Left ventricle myocardium inferior (tissue), 1 donor: ENCODE data around the gene ZBTB45. TPM values are rescaled to one million over a fixed set of nuclear protein-coding genes. Genes with fewer than 3 reads are reported as not detected.

ENCODE experiments used
- DNase-seq: peaks from one replicate; pipeline ENCODE4 v3.0.0-alpha.2; 2020
- H3K27ac ChIP-seq: fragments of 200-600 bp; replicated peaks from 2 replicates; pipeline ENCODE4 v1.8.0; 2021
- H3K27me3 ChIP-seq: fragments of 200-600 bp; 2 replicates; pipeline ENCODE4 v1.8.0; 2021; ENCODE audit warnings: low read depth
- H3K36me3 ChIP-seq: fragments of 200-600 bp; 2 replicates; pipeline ENCODE4 v1.8.0; 2021
- H3K4me1 ChIP-seq: fragments of 200-600 bp; 2 replicates; pipeline ENCODE4 v1.8.0; 2021
- H3K4me3 ChIP-seq: fragments of 200-600 bp; 2 replicates; pipeline ENCODE4 v1.8.0; 2021; ENCODE audit warnings: mild to moderate bottlenecking, moderate library complexity
- H3K9me3 ChIP-seq: fragments of 200-600 bp; replicated peaks from 2 replicates; pipeline ENCODE4 v1.8.0; 2021
- intact Hi-C: fragments of 100-400 bp; cut with micrococcal nuclease; formaldehyde crosslinking; loops from one replicate; pipeline ENCODE4 v1.11.0; 2022
- total RNA-seq: library from RNA; stranded (reverse); fragmentation: NEBNext Ultra II Directional; extraction: Animal tissue kit (Norgen Biotek cat#: 25700); gene quantifications from one replicate; pipeline ENCODE4 v1.2.1, GENCODE V29; 2021
- TF ChIP-seq, protein P1 (sequence below): fragments of 200-600 bp; IDR thresholded peaks from 2 replicates; pipeline ENCODE4 v1.8.0; 2021; ENCODE audit warnings: antibody characterized with exemption, mild to moderate bottlenecking, borderline replicate concordance
- donor health status: DM: no; HTN: yes; CAD: no; lungs with severe emphysema.

ZBTB45 gene
- total RNA-seq, 1 donor from 2014 or later = 10.2 TPM

DNA sequence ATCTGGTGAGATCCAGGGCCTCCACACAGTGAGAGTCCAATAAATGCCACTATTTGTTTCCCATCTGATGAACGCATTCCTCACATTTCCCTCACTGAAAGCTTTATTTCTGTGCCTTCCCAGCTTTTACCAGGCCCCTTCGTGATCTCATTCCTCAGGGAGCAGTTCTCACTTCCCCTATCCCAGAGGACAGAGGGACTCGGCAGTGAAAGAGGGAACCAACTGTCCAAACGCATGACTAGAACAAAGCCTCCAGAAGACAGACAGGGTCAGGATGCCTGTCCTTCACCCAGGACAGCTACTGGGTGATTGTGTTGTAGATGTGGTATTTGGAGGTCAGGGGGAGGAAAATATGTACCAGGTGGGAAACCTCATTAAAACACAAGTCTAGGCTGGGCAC is 2.0 kb upstream of the ZBTB45 start:
- Histone ChIP-seq H3K27ac (no peak overlapping the region), H3K27me3 (no peaks in the 10 kb centered on the region), H3K9me3 (no peaks in the 10 kb centered on the region), H3K4me3 (no peak overlapping the region), H3K4me1 (peaks cover 40% of the 10 kb centered on the region), H3K36me3 (peaks cover 9% of the 10 kb centered on the region)
- TF ChIP-seq, protein P1, sequence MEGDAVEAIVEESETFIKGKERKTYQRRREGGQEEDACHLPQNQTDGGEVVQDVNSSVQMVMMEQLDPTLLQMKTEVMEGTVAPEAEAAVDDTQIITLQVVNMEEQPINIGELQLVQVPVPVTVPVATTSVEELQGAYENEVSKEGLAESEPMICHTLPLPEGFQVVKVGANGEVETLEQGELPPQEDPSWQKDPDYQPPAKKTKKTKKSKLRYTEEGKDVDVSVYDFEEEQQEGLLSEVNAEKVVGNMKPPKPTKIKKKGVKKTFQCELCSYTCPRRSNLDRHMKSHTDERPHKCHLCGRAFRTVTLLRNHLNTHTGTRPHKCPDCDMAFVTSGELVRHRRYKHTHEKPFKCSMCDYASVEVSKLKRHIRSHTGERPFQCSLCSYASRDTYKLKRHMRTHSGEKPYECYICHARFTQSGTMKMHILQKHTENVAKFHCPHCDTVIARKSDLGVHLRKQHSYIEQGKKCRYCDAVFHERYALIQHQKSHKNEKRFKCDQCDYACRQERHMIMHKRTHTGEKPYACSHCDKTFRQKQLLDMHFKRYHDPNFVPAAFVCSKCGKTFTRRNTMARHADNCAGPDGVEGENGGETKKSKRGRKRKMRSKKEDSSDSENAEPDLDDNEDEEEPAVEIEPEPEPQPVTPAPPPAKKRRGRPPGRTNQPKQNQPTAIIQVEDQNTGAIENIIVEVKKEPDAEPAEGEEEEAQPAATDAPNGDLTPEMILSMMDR = no peak
- intact Hi-C loops = no loop called here
- no peak for DNase-seq

DNA sequence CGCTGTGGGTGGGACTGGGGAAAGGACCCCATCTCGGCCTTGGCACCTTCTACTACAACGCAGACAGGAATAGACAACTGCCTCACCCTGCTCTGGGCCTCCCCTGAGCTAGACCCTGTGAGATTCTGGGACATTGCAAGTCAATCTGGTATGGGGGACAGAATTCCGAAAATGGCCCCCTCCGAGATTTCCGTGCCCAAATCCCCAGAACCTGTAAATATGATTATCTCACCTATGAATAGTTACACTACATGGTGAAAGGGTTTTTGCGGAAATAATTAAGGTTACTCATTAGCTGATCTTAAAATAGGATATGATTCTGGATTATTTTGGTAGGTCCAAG is 618 bp upstream of the ZBTB45 start:
- peaks cover 54% of the 10 kb centered on the region for H3K4me1 ChIP-seq

DNA sequence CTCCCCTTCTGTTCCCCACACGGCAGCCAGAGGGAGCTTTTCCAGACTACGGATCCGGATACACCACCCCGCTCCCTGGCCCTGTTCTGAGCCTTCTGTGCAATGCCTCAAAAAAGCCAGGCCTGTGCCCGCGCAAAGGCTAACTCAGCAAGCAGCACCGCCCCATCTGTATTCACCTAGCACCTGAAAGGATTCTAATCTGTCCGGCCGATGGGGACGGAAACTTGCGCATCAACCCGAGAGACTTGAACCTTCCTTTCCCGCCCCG is 589 bp downstream of the ZBTB45 start:
- peak overlapping the region; percentile 92 for H3K4me3 ChIP-seq
- H3K9me3 ChIP-seq = no peaks in the 10 kb centered on the region
- TF ChIP-seq, protein P1 = peak; percentile 73
- peaks cover 66% of the 10 kb centered on the region for H3K4me1 ChIP-seq
- H3K27me3 ChIP-seq = no peaks in the 10 kb centered on the region
- H3K36me3 ChIP-seq = peaks cover 23% of the 10 kb centered on the region
- peak; percentile 58 for DNase-seq
- intact Hi-C loops = no loop called here
- peak overlapping the region; percentile 97 for H3K27ac ChIP-seq

More for the DNA sequence above, 618 bp upstream of the ZBTB45 start:
- no peaks in the 10 kb centered on the region for H3K9me3 ChIP-seq
- peak overlapping the region; percentile 97 for H3K27ac ChIP-seq
- peak overlapping the region; percentile 92 for H3K4me3 ChIP-seq
- DNase-seq = no peak
- intact Hi-C loops = no loop called here
- no peaks in the 10 kb centered on the region for H3K27me3 ChIP-seq
- TF ChIP-seq, protein P1 = no peak
- peaks cover 23% of the 10 kb centered on the region for H3K36me3 ChIP-seq

DNA sequence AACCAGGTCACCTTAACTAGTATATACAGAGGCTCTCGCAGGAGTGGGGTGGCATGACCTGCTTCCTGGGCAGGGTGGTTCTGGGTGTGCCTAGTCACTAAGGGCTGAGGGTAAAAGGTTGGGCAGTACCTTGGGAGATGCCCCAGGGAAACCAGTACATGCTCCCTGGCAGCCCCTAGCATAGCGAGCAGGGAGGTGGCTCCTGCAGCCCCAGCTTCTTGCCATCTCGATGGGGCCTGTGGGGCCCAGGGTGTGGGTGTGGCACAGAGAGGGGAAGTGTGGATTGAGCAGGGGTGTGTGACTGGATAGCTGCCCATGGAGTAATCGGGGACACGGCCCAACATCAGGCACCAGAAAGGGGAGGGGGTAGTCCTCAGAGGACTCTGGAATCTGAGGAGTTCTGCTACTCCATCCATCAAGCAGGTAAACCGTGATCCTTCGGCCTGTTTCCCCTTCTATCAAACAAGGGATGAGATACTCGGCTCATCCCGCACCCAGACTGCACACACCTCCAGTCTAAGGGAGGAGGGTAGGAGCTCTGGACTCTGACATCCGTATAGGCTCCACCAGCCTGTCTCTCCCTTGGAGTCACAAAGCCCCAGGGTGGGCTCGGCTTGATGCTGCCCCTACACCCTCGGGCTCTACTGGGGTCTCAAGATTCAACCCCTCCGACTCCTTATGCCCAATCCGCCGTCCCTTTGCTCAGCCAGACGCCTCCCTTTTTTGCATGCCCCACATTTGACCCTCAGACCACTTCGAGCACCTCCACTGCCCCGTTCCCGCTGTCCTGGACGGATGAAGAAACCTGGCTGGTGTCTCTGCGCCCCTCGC is 1.1 kb downstream of the ZBTB45 start:
- H3K4me1 ChIP-seq = peaks cover 72% of the 10 kb centered on the region
- no peaks in the 10 kb centered on the region for H3K27me3 ChIP-seq
- no peak for DNase-seq
- TF ChIP-seq, protein P1 = no peak
- peak overlapping the region; percentile 92 for H3K4me3 ChIP-seq
- peak overlapping the region; percentile 97 for H3K27ac ChIP-seq
- H3K9me3 ChIP-seq = no peaks in the 10 kb centered on the region
- peaks cover 23% of the 10 kb centered on the region for H3K36me3 ChIP-seq
- intact Hi-C loops = no loop called here

DNA sequence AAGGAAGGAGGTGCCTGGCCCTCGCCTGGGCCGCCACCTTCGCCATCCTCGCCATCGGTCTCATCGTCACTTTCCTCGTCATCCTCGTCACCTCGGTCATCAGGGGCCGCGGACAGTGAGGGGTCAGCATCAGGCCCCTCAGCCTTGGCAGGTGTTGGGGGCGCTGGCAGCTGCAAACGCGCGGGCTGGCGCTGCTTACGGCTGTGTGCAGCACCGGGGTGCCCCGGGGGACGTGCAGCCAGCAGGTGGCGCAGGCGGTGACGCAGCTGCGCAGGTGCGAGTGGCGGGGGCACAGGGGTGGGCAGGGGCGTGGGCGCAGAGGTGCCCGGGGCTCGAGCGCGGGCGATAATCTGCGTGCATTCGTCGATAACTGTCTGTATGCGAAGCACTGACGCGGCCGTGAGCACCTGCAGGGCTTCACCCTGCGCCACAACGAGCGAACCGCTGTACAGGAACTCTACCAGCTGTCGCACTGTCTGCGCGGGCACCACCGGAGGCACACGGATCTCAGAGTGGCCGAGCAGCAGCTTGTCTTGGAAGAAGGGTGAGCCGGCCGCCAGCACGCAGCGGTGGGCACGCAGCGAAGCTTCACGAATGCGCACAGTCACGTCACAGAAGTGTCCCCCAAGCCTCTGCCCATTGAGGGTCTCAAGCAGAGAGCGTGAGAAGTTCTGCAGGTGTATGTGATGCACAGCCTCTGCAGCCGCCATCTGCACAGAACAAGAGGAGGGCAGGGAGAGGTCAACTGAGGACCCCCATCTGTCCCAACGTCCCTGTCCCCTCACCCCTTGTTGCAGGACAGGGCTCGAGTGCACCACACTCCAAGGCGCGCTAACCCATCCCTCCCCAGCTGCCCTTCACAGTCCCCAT is 2.4 kb downstream of the ZBTB45 start:
- intact Hi-C loops = no loop called here
- peaks cover 73% of the 10 kb centered on the region for H3K4me1 ChIP-seq
- H3K9me3 ChIP-seq = no peaks in the 10 kb centered on the region

More for the DNA sequence above, 2.4 kb downstream of the ZBTB45 start:
- Histone ChIP-seq H3K4me3 (no peak overlapping the region), H3K36me3 (peaks cover 23% of the 10 kb centered on the region), H3K27me3 (no peaks in the 10 kb centered on the region), H3K27ac (no peak overlapping the region)
- no peak for DNase-seq
- TF ChIP-seq, protein P1 = no peak
